AG10803 (cell line): ENCODE data around the gene ARHGEF6.

Experiments used
- DNase-seq: peaks from one replicate; pipeline ENCODE4 v3.0.0; 2010; ENCODE audit warnings: low read depth
- H3K4me3 ChIP-seq: 2 replicates; pipeline ENCODE4 v1.5.1; 2011; ENCODE audit warnings: mild to moderate bottlenecking, low read length, control low read depth
- CTCF ChIP-seq: conservative IDR thresholded peaks from 2 replicates; pipeline ENCODE4 v1.5.1; 2011; ENCODE audit warnings: mild to moderate bottlenecking, low read length, control low read depth, inconsistent platforms

Gene ARHGEF6

GRCh38 chrX:136646602-136647239 is 134.0 kb downstream of the ARHGEF6 start:
- TF ChIP-seq CTCF: no peak
- no peak overlapping the region for H3K4me3 ChIP-seq
- DNase-seq: no peak

- TF ChIP-seq CTCF: no peak
- H3K4me3 ChIP-seq: no peak overlapping the region
- no peak for DNase-seq
Measured at GRCh38 chrX:136643243-136643642, 137.5 kb downstream of the ARHGEF6 start.

- TF ChIP-seq CTCF: no peak
- DNase-seq: peak; percentile 16
- no peak overlapping the region for H3K4me3 ChIP-seq
Measured at GRCh38 chrX:136639506-136640176, 141.1 kb downstream of the ARHGEF6 start.

- H3K4me3 ChIP-seq: no peak overlapping the region
- DNase-seq: no peak
- no peak for TF ChIP-seq CTCF
Measured at GRCh38 chrX:136636121-136636520, 144.6 kb downstream of the ARHGEF6 start.

DNA sequence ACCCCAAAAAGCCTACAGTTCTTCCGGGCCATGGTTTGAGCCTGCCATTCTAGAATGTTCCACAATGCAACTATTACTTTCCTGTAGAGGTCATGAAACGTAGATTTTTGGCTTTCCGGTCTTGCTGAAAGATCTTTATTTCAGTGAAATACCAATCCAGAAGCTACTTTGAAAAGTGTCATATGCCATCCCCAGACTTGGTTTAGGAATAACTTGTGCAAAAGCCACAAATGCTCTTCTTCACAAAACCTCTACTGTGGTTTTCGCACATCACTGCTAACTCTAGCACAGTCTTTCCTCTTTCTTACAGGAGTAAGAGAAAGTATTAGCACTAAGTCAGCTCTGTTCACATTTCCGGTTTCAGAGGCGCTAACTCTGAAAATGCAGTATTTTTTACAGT is 145.5 kb downstream of the ARHGEF6 start:
- no peak overlapping the region for H3K4me3 ChIP-seq
- TF ChIP-seq CTCF: no peak
- no peak for DNase-seq

GRCh38 chrX:136630881-136631280 is 149.9 kb downstream of the ARHGEF6 start:
- no peak overlapping the region for H3K4me3 ChIP-seq
- no peak for DNase-seq
- TF ChIP-seq CTCF: no peak

GRCh38 chrX:136629084-136629750 is 151.5 kb downstream of the ARHGEF6 start:
- H3K4me3 ChIP-seq: no peak overlapping the region
- no peak for TF ChIP-seq CTCF
- DNase-seq: no peak
